Psoas muscle (tissue), 8 donors: Measurements from ENCODE around the gene PRKAG2. TPM values are rescaled to one million over a fixed set of nuclear protein-coding genes. Genes with fewer than 3 reads are reported as not detected.
A peak's percentile ranks its signal among the peaks of the same experiment; 100 is the strongest.
"Not testable (repeated sequence)": the region's sequence is repeated elsewhere in the genome, so short reads cannot be mapped to it uniquely, and the experiment has no call there.

ENCODE experiments used
- ATAC-seq, 4 donors: fragments of 200-7000 bp; cut with Tn5 transposase; one replicate each; pipeline ENCODE4 v1.9.1; 2020; ENCODE audit warnings: moderate library complexity in 3 of 4, mild to moderate bottlenecking in 2 of 4
- DNase-seq, 2 donors: peaks; one replicate each; pipeline ENCODE4 v3.0.0-alpha.2; 2020
- H3K27ac ChIP-seq: fragments of 200-600 bp; one replicate; pipeline ENCODE4 v1.8.0; 2022
- H3K27me3 ChIP-seq, 3 donors: fragments of 200-600 bp in 1 of 3; one replicate each; pipeline versions ENCODE4 v1.6.1 to v1.8.0; 2013 to 2022; ENCODE audit warnings: low read length in 2 of 3, mild to moderate bottlenecking in 2 of 3, moderate library complexity in 1 of 3; ENCODE audit not compliant: insufficient read depth in 3 of 3
- H3K36me3 ChIP-seq, 2 donors: fragments of 200-600 bp in 1 of 2; one replicate each; pipeline versions ENCODE4 v1.6.1 to v1.8.0; 2013 to 2022; ENCODE audit warnings: low read depth in 1 of 2, mild to moderate bottlenecking in 1 of 2, moderate library complexity in 1 of 2; ENCODE audit not compliant: insufficient read depth in 1 of 2
- H3K4me1 ChIP-seq: fragments of 200-600 bp; one replicate; pipeline ENCODE4 v1.8.0; 2022
- H3K4me3 ChIP-seq: fragments of 200-600 bp; one replicate; pipeline ENCODE4 v1.8.0; 2022; ENCODE audit warnings: mild to moderate bottlenecking
- H3K9me3 ChIP-seq: fragments of 200-600 bp; one replicate; pipeline ENCODE4 v1.8.0; 2022
- CTCF ChIP-seq: fragments of 200-600 bp; IDR thresholded peaks from one replicate; pipeline ENCODE4 v1.8.0; 2022; ENCODE audit warnings: antibody characterized with exemption
- WGBS, 3 donors: extraction: QIAGEN DNeasy Blood & Tissue Kit; methylation state at CpG; one replicate each; pipeline versions ENCODE4 v1.1.6 to v1.1.7; 2013; 5-methylcytosine and 5-hydroxymethylcytosine counted together
- intact Hi-C, 2 donors: fragments of 100-400 bp; cut with DNase I; formaldehyde crosslinking; loops; one replicate each; pipeline versions ENCODE4 v1.11.0 to v1.14.2; 2022
- polyA plus RNA-seq, 3 donors: library from polyadenylated mRNA; stranded (reverse); fragments of 200-250 nt; gene quantifications; one replicate each; pipeline ENCODE4 v1.2.3, GENCODE V29; 2013
- total RNA-seq, 4 donors: library from RNA; stranded (reverse); fragmentation: NEBNext Ultra II Directional in 2 of 4; extraction: Animal tissue kit (Norgen Biotek cat#: 25700) in 2 of 4; gene quantifications; one replicate each; pipeline versions ENCODE4 v1.2.1 to v1.2.4, GENCODE V29; 2021 to 2023
- donor health status: healthy with polysubstance abuse.
- donor health status: DM: no; HTN: no; CAD: no; lungs with moderate emphysema.
- donor health status: Bipolar disorder and iron deficiency.
- donor health status: healthy.
- donor health status: DM: yes; HTN: yes; CAD: no.
- donor health status: DM: no; HTN: no; CAD: no.
- donor health status: DM: no; HTN: no; CAD: no.
- donor health status: DM: yes; HTN: yes; CAD: no.

The PRKAG2 gene
- total and polyA plus RNA-seq, 7 donors = 9.3 to 143 (median 19.8) TPM

GRCh38 chr7:151540146-151540545 lies 336.8 kb downstream of the PRKAG2 start:
- intact Hi-C loops = no loop called here
- WGBS, 3 donors = 89 to 92% (median 90%) methylated on average over 4 of the region's 4 CpGs
- ATAC-seq = no peak
- Histone ChIP-seq H3K36me3 (no peaks in the 10 kb centered on the region), H3K27me3 (no peaks in the 10 kb centered on the region), H3K9me3 (no peaks in the 10 kb centered on the region), H3K4me1 (peaks cover 14% of the 10 kb centered on the region), H3K4me3 (no peak overlapping the region), H3K27ac (no peak overlapping the region)
- no peak for DNase-seq
- TF ChIP-seq CTCF = no peak

DNA sequence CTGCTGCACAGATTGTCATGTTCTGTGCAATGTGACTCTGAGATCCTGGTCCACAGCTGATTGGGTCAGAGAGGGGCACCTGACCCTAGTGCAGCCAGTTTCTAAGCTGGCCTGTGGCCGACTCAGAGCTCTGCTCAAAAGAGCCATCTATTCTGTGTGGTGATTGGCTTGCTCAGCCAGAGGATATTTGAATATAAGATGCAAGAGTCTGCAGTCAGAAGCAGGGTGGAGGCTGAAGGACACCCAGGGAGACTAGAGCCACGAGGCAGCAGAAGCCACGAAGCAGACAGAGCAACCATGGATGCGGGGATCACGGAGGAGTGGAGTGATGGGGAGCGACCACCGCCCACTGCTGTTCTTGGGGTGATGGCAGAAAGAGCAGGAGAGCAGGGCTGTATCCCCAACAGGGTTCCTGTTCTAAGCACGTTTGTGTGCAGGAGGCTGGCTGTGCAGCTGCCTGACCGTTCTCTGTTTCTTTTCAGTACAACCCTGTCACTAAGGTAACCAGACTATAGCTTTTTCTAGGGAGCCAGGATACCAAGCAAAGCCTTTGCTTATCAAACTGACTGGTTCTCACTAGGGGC lies 337.7 kb downstream of the PRKAG2 start:
- no peaks in the 10 kb centered on the region for H3K27me3 ChIP-seq
- no peak overlapping the region for H3K4me3 ChIP-seq
- H3K4me1 ChIP-seq = peaks cover 14% of the 10 kb centered on the region
- DNase-seq (no peak), ATAC-seq (peak; percentile 60 to 69 (median 64))
- no peak overlapping the region for H3K27ac ChIP-seq
- no peak for TF ChIP-seq CTCF
- H3K9me3 ChIP-seq = no peaks in the 10 kb centered on the region
- intact Hi-C loops = no loop called here
- H3K36me3 ChIP-seq = no peaks in the 10 kb centered on the region
- WGBS, 3 donors = 65 to 76% (median 68%) methylated on average over 9 of the region's 9 CpGs

DNA sequence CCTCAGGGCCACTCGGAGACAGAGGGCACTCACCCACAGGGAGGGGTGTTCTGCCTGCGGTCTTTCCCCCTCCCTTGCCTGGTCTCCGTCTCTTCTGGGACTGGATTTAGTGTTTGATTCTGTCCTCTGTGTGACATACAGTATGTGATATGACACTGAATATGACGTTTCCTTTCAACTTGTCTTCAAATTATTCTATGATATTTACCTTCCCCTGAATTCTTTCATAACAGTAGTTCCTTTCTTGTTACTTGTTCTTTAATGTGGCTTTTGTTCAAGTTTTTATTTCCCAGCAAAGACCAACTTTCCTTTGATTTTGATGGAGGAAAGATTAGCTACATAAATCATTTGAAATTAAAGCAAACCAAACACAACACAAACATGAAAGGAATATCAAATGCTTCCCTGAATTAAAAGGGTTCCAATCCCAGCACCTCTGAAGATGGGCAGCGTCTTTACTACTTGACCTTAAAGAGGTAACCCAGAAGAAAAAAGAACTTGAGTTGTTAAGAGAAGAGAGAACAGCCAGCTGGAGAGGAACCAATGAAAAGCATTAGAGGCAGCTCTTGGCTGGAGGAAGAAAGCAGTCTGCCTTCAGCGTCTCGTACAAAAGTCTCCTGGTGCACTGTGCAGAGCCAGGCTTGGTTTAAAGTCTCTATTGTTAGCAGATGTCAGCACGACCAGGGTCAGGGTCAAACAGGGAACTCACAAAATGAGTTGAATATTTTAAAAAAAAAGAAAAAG lies 338.9 kb downstream of the PRKAG2 start:
- DNase-seq = no peak

GRCh38 chr7:151536178-151536577 lies 340.7 kb downstream of the PRKAG2 start:
- H3K4me3 ChIP-seq, H3K27me3 ChIP-seq, H3K27ac ChIP-seq, intact Hi-C loops, H3K36me3 ChIP-seq, ATAC-seq, H3K9me3 ChIP-seq, DNase-seq: not testable (repeated sequence)
- WGBS, 3 donors = 88 to 93% (median 88%) methylated on average over 2 of the region's 2 CpGs
- peaks cover 14% of the 10 kb centered on the region for H3K4me1 ChIP-seq

More for the DNA sequence above, 338.9 kb downstream of the PRKAG2 start:
- peak overlapping the region; percentile 42 for H3K27ac ChIP-seq
- 17 to 27% (median 19%) methylated on average over 8 of the region's 8 CpGs for WGBS, 3 donors
- no peaks in the 10 kb centered on the region for H3K36me3 ChIP-seq
- peaks cover 14% of the 10 kb centered on the region for H3K4me1 ChIP-seq
- no peak for TF ChIP-seq CTCF
- ATAC-seq = peak in 3 of 4 donors; percentile 42 to 86 (median 69)
- no peaks in the 10 kb centered on the region for H3K9me3 ChIP-seq
- intact Hi-C loops = no loop called here
- H3K4me3 ChIP-seq = no peak overlapping the region
- no peaks in the 10 kb centered on the region for H3K27me3 ChIP-seq

DNA sequence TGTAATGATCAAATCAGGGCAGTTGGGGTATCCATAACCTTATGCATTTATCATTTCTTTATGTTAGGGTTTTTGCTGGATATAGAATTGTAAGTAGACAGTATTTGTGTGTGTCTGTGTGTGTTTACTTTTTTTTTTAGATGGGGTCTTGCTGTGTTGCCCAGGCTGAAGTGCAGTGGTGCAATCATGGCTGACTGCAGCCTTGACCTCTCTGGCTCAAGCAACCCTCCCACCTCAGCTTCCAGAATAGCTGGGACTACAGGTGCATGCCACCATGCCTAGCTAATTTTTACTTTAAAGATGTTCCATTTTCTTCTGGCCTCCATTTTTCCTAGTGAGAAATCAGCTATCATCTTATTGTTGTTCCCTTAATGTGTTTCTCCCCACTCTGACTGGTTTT lies 347.1 kb downstream of the PRKAG2 start:
- DNase-seq (no peak), ATAC-seq (no peak)
- no peaks in the 10 kb centered on the region for H3K9me3 ChIP-seq
- TF ChIP-seq CTCF = no peak
- H3K36me3 ChIP-seq = no peaks in the 10 kb centered on the region
- H3K27ac ChIP-seq = no peak overlapping the region
- no peaks in the 10 kb centered on the region for H3K27me3 ChIP-seq
- H3K4me3 ChIP-seq = no peak overlapping the region
- intact Hi-C loops = loop anchor here in 1 of 2 donors (10.0 kb wide), 1 partner anchor 165 kb away; no protein-coding TSS in a partner anchor
- no peaks in the 10 kb centered on the region for H3K4me1 ChIP-seq
